WTC11 (cell line): ENCODE measurements around the gene KIF21B. TPM values are rescaled to one million over a fixed set of nuclear protein-coding genes. Genes with fewer than 3 reads are reported as not detected.

Experiments used
- ATAC-seq: fragments of 200-7000 bp; cut with Tn5 transposase; 2 replicates; pipeline ENCODE4 v1.10.0; 2021; ENCODE audit warnings: mild to moderate bottlenecking, moderate library complexity
- CTCF ChIA-PET: fragments of 300-600 bp; sonication (Branson Sonifier 250); formaldehyde crosslinking; loops from one replicate; lab custom pipeline; 2021; ENCODE audit warnings: antibody characterized with exemption; lab: Charles Lee
- POLR2A ChIA-PET: fragments of 350-600 bp; sonication (Branson Sonifier 250); formaldehyde crosslinking; loops from one replicate; lab custom pipeline; 2021; ENCODE audit warnings: antibody characterized with exemption; lab: Charles Lee
- DNase-seq: peaks from one replicate; pipeline ENCODE4 v3.0.0; 2021; ENCODE audit warnings: low spot score
- H3K27ac Mint-ChIP-seq: 2 replicates; pipeline ENCODE4 v1.8.0; 2021; ENCODE audit warnings: mixed read lengths
- H3K27me3 Mint-ChIP-seq: 2 replicates; pipeline ENCODE4 v1.8.0; 2021; ENCODE audit warnings: low read depth, mild to moderate bottlenecking, moderate library complexity, mixed read lengths
- H3K36me3 Mint-ChIP-seq: 2 replicates; pipeline ENCODE4 v1.8.0; 2021; ENCODE audit warnings: mixed read lengths
- H3K4me1 Mint-ChIP-seq: 2 replicates; pipeline ENCODE4 v1.8.0; 2022; ENCODE audit warnings: mixed read lengths
- H3K4me3 Mint-ChIP-seq: 2 replicates; pipeline ENCODE4 v1.8.0; 2021; ENCODE audit warnings: mild to moderate bottlenecking, moderate library complexity, mixed read lengths
- H3K9me3 Mint-ChIP-seq: 2 replicates; pipeline ENCODE4 v1.8.0; 2021; ENCODE audit warnings: mixed read lengths
- ATF1 ChIP-seq: sonication (generic); formaldehyde crosslinking; IDR thresholded peaks from 2 replicates; pipeline ENCODE4 v1.8.1; 2023; ENCODE audit warnings: mild to moderate bottlenecking, moderate library complexity, missing genetic modification reagents
- ELF4 ChIP-seq: sonication (generic); formaldehyde crosslinking; IDR thresholded peaks from 2 replicates; pipeline ENCODE4 v1.8.1; 2022; ENCODE audit warnings: low read depth, mild to moderate bottlenecking, moderate library complexity, missing genetic modification reagents
- FOXP1 ChIP-seq: sonication (generic); formaldehyde crosslinking; IDR thresholded peaks from 2 replicates; pipeline ENCODE4 v1.8.0; 2022; ENCODE audit warnings: missing genetic modification reagents, mild to moderate bottlenecking, moderate library complexity, borderline replicate concordance
- GABPB1 ChIP-seq: sonication (generic); formaldehyde crosslinking; IDR thresholded peaks from 2 replicates; pipeline ENCODE4 v1.8.1; 2023; ENCODE audit warnings: mild to moderate bottlenecking, missing genetic modification reagents
- HMGA2 ChIP-seq: fragments of 250-450 bp; sonication (Bioruptor Pico); IDR thresholded peaks from 2 replicates; pipeline ENCODE4 v1.4.0; 2021; ENCODE audit warnings: mild to moderate bottlenecking, moderate library complexity
- JAZF1 ChIP-seq: fragments of 250-450 bp; sonication (Bioruptor Pico); IDR thresholded peaks from 2 replicates; pipeline ENCODE4 v1.9.0; 2021; ENCODE audit warnings: moderate library complexity, mild to moderate bottlenecking, inconsistent platforms
- KAT7 ChIP-seq: sonication (generic); formaldehyde crosslinking; IDR thresholded peaks from 2 replicates; pipeline ENCODE4 v1.8.1; 2023; ENCODE audit warnings: missing genetic modification reagents, mild to moderate bottlenecking, borderline replicate concordance
- NR1H2 ChIP-seq: sonication (generic); formaldehyde crosslinking; IDR thresholded peaks from 2 replicates; pipeline ENCODE4 v1.9.0; 2021; ENCODE audit warnings: mild to moderate bottlenecking, moderate library complexity, missing genetic modification reagents
- NR3C1 ChIP-seq: sonication (generic); formaldehyde crosslinking; conservative IDR thresholded peaks from 2 replicates; pipeline ENCODE4 v1.8.1; 2023; ENCODE audit warnings: low read depth, mild to moderate bottlenecking, missing genetic modification reagents
- OVOL2 ChIP-seq: fragments of 250-450 bp; sonication (Bioruptor Pico); IDR thresholded peaks from 2 replicates; pipeline ENCODE4 v1.9.0; 2021; ENCODE audit warnings: mild to moderate bottlenecking, borderline replicate concordance
- SMAD4 ChIP-seq: sonication (generic); formaldehyde crosslinking; IDR thresholded peaks from 2 replicates; pipeline ENCODE4 v1.8.0; 2022; ENCODE audit warnings: mild to moderate bottlenecking, missing genetic modification reagents
- SP1 ChIP-seq: sonication (generic); formaldehyde crosslinking; conservative IDR thresholded peaks from 2 replicates; pipeline ENCODE4 v1.8.1; 2022; ENCODE audit warnings: missing genetic modification reagents
- TEAD1 ChIP-seq: sonication (generic); formaldehyde crosslinking; IDR thresholded peaks from 2 replicates; pipeline ENCODE4 v1.8.0; 2022; ENCODE audit warnings: mild to moderate bottlenecking, missing genetic modification reagents
- ZNF138 ChIP-seq: sonication (generic); formaldehyde crosslinking; conservative IDR thresholded peaks from 2 replicates; pipeline ENCODE4 v1.8.1; 2022; ENCODE audit warnings: mild to moderate bottlenecking, moderate library complexity, missing genetic modification reagents
- ZNF416 ChIP-seq: fragments of 250-450 bp; sonication (Bioruptor Pico); IDR thresholded peaks from 2 replicates; pipeline ENCODE4 v1.9.0; 2021; ENCODE audit warnings: mild to moderate bottlenecking, inconsistent platforms
- total RNA-seq: library from RNA; stranded (reverse); gene quantifications from 3 replicates; pipeline ENCODE4 v1.2.3, GENCODE V29; 2021
- TF ChIP-seq, protein P1 (sequence below): fragments of 250-450 bp; sonication (Bioruptor Pico); IDR thresholded peaks from 2 replicates; pipeline ENCODE4 v1.9.0; 2021; ENCODE audit warnings: moderate library complexity, mild to moderate bottlenecking, inconsistent platforms, borderline replicate concordance
- TF ChIP-seq, protein P2 (sequence below): sonication (generic); formaldehyde crosslinking; IDR thresholded peaks from 2 replicates; pipeline ENCODE4 v1.8.0; 2022; ENCODE audit warnings: mild to moderate bottlenecking, missing genetic modification reagents
- TF ChIP-seq, protein P3 (sequence below): sonication (generic); formaldehyde crosslinking; IDR thresholded peaks from 2 replicates; pipeline ENCODE4 v1.8.0; 2023; ENCODE audit warnings: missing genetic modification reagents, mild to moderate bottlenecking, borderline replicate concordance
- TF ChIP-seq, protein P4 (sequence below): fragments of 250-450 bp; sonication (Bioruptor Pico); conservative IDR thresholded peaks from 2 replicates; pipeline ENCODE4 v1.9.0; 2021; ENCODE audit warnings: mild to moderate bottlenecking
- TF ChIP-seq, protein P5 (sequence below): sonication (generic); formaldehyde crosslinking; IDR thresholded peaks from 2 replicates; pipeline ENCODE4 v1.8.1; 2023; ENCODE audit warnings: mild to moderate bottlenecking, missing genetic modification reagents, borderline replicate concordance

The KIF21B gene
- total RNA-seq, 1 experiment from 2014 or later, result 19.4 TPM

DNA sequence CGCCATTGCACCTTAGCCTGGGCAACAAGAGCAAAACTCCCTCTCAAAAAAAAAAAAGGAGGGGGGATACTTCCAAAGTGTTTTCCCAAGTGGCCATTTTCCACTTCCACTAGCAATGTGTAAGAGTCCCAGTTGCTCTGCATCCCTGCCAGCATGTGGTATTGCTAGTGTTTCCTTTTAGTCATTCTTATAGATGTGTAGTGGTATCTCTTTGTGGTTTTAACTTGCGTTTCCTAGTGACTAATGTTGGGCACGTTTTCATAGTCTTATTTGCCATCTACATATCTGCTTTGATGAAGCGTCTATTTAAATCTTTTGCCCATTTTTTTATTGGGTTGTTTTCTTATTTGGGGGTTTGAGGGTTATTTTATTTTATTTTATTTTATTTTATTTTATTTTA, 97.7 kb downstream of the KIF21B start:
- Mint-ChIP-seq H3K9me3 (peaks cover under 1% of the 10 kb centered on the region), H3K27ac (no peak overlapping the region), H3K4me1 (no peaks in the 10 kb centered on the region), H3K4me3 (no peak overlapping the region), H3K36me3 (no peaks in the 10 kb centered on the region), H3K27me3 (no peaks in the 10 kb centered on the region; the same call in 1 of the 2 replicates)
- DNase-seq (no peak), ATAC-seq (no peak)
- CTCF ChIA-PET, result interaction anchor here (0.7 kb wide), 1 partner anchor 144 kb away, joined by 3 read pairs; no protein-coding TSS in a partner anchor
- TF ChIP-seq, protein P1, sequence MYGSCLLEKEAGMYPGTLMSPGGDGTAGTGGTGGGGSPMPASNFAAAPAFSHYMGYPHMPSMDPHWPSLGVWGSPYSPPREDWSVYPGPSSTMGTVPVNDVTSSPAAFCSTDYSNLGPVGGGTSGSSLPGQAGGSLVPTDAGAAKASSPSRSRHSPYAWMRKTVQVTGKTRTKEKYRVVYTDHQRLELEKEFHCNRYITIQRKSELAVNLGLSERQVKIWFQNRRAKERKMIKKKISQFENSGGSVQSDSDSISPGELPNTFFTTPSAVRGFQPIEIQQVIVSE, result no peak
- TF ChIP-seq ZNF138 (CRISPR knock-in tag) (no peak), GABPB1 (CRISPR knock-in tag) (no peak), NR1H2 (CRISPR knock-in tag) (no peak), FOXP1 (CRISPR knock-in tag) (no peak), HMGA2 (CRISPR knock-in tag) (peak; percentile 75)
- TF ChIP-seq, protein P2, sequence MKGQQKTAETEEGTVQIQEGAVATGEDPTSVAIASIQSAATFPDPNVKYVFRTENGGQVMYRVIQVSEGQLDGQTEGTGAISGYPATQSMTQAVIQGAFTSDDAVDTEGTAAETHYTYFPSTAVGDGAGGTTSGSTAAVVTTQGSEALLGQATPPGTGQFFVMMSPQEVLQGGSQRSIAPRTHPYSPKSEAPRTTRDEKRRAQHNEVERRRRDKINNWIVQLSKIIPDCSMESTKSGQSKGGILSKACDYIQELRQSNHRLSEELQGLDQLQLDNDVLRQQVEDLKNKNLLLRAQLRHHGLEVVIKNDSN (CRISPR knock-in tag), result no peak
- TF ChIP-seq, protein P3, sequence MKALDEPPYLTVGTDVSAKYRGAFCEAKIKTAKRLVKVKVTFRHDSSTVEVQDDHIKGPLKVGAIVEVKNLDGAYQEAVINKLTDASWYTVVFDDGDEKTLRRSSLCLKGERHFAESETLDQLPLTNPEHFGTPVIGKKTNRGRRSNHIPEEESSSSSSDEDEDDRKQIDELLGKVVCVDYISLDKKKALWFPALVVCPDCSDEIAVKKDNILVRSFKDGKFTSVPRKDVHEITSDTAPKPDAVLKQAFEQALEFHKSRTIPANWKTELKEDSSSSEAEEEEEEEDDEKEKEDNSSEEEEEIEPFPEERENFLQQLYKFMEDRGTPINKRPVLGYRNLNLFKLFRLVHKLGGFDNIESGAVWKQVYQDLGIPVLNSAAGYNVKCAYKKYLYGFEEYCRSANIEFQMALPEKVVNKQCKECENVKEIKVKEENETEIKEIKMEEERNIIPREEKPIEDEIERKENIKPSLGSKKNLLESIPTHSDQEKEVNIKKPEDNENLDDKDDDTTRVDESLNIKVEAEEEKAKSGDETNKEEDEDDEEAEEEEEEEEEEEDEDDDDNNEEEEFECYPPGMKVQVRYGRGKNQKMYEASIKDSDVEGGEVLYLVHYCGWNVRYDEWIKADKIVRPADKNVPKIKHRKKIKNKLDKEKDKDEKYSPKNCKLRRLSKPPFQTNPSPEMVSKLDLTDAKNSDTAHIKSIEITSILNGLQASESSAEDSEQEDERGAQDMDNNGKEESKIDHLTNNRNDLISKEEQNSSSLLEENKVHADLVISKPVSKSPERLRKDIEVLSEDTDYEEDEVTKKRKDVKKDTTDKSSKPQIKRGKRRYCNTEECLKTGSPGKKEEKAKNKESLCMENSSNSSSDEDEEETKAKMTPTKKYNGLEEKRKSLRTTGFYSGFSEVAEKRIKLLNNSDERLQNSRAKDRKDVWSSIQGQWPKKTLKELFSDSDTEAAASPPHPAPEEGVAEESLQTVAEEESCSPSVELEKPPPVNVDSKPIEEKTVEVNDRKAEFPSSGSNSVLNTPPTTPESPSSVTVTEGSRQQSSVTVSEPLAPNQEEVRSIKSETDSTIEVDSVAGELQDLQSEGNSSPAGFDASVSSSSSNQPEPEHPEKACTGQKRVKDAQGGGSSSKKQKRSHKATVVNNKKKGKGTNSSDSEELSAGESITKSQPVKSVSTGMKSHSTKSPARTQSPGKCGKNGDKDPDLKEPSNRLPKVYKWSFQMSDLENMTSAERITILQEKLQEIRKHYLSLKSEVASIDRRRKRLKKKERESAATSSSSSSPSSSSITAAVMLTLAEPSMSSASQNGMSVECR, result no peak
- POLR2A ChIA-PET, result no interaction called here

DNA sequence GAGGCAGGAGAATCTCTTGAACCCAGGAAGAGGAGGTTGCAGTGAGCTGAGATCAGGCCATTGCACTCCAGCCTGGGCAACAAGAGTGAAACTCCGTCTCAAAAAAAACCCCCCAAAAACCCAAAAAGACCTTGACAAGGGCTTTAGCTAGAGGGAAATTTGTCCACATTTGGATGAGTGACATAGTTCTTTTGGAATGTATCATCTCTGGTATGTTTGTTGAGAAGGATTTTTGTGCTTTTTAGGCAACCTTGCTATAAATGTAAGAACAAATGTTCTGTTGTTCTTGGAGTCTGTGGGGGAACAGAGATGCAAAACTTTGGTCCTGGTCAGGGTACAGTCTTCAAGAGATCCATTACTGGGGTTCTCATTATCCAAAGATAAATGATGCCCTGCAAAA, 99.9 kb downstream of the KIF21B start:
- TF ChIP-seq ZNF416 (CRISPR knock-in tag) (no peak), SMAD4 (CRISPR knock-in tag) (no peak), ZNF138 (CRISPR knock-in tag) (no peak), ATF1 (no peak), JAZF1 (no peak), NR3C1 (CRISPR knock-in tag) (no peak), TEAD1 (CRISPR knock-in tag) (no peak), FOXP1 (CRISPR knock-in tag) (no peak), ELF4 (CRISPR knock-in tag) (no peak), SP1 (CRISPR knock-in tag) (no peak), OVOL2 (CRISPR knock-in tag) (no peak), KAT7 (CRISPR knock-in tag) (no peak)
- TF ChIP-seq, protein P4, sequence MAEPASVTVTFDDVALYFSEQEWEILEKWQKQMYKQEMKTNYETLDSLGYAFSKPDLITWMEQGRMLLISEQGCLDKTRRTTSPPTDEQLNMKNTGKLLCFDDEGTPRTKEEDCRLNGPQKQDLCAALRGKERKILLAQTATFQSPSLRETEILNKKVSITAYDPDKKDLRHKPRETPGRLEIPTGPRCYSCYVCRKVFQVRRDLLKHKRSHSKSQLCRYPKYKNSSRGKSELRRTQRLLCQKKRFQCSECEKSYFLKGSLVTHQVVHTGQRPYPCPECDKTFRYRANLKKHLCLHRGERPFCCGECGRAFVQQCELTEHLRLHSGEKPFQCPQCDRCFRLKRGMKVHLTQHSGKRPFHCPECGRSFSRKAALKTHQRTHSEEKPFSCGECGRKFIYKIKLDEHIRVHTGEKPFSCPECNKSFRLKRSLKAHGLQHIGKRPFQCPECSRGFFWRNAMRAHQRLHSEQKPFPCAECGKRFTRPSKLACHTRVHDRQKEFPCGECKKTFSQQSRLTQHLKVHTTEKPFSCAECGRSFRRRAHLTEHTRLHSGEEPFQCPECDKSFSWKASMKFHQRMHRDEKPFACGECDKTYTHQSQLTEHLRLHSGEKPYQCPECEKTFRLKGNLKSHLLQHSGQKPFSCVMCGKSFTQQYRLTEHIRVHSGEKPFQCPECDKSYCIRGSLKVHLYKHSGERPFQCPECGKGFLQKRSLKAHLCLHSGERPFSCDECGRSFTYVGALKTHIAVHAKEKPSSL, result no peak
- TF ChIP-seq, protein P5, sequence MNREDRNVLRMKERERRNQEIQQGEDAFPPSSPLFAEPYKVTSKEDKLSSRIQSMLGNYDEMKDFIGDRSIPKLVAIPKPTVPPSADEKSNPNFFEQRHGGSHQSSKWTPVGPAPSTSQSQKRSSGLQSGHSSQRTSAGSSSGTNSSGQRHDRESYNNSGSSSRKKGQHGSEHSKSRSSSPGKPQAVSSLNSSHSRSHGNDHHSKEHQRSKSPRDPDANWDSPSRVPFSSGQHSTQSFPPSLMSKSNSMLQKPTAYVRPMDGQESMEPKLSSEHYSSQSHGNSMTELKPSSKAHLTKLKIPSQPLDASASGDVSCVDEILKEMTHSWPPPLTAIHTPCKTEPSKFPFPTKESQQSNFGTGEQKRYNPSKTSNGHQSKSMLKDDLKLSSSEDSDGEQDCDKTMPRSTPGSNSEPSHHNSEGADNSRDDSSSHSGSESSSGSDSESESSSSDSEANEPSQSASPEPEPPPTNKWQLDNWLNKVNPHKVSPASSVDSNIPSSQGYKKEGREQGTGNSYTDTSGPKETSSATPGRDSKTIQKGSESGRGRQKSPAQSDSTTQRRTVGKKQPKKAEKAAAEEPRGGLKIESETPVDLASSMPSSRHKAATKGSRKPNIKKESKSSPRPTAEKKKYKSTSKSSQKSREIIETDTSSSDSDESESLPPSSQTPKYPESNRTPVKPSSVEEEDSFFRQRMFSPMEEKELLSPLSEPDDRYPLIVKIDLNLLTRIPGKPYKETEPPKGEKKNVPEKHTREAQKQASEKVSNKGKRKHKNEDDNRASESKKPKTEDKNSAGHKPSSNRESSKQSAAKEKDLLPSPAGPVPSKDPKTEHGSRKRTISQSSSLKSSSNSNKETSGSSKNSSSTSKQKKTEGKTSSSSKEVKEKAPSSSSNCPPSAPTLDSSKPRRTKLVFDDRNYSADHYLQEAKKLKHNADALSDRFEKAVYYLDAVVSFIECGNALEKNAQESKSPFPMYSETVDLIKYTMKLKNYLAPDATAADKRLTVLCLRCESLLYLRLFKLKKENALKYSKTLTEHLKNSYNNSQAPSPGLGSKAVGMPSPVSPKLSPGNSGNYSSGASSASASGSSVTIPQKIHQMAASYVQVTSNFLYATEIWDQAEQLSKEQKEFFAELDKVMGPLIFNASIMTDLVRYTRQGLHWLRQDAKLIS, result no peak
- Mint-ChIP-seq H3K36me3 (no peaks in the 10 kb centered on the region), H3K27ac (no peak overlapping the region), H3K9me3 (no peaks in the 10 kb centered on the region), H3K4me3 (no peak overlapping the region), H3K27me3 (no peaks in the 10 kb centered on the region; the same call in 1 of the 2 replicates), H3K4me1 (no peaks in the 10 kb centered on the region)
- POLR2A ChIA-PET, result no interaction called here
- CTCF ChIA-PET, result interaction anchor here (0.7 to 1.7 kb wide), 3 partner anchors 8 to 195 kb away, joined by 3 to 7 read pairs (median 6); no protein-coding TSS in a partner anchor
- ATAC-seq (no peak), DNase-seq (no peak)
